GM12891 (cell line): Measurements from ENCODE around the gene ANKRD44.

Source experiments
- POLR2A ChIP-seq: IDR thresholded peaks from 2 replicates; pipeline ENCODE4 v1.6.1; 2011; ENCODE audit warnings: low read depth, low read length, control low read depth
- POLR2AphosphoS5 ChIP-seq: IDR thresholded peaks from 2 replicates; pipeline ENCODE4 v1.6.1; 2011; ENCODE audit warnings: low read depth, low read length, control low read depth
- TAF1 ChIP-seq: IDR thresholded peaks from 2 replicates; pipeline ENCODE4 v1.6.1; 2011; ENCODE audit warnings: low read depth, low read length, control low read depth

DNA sequence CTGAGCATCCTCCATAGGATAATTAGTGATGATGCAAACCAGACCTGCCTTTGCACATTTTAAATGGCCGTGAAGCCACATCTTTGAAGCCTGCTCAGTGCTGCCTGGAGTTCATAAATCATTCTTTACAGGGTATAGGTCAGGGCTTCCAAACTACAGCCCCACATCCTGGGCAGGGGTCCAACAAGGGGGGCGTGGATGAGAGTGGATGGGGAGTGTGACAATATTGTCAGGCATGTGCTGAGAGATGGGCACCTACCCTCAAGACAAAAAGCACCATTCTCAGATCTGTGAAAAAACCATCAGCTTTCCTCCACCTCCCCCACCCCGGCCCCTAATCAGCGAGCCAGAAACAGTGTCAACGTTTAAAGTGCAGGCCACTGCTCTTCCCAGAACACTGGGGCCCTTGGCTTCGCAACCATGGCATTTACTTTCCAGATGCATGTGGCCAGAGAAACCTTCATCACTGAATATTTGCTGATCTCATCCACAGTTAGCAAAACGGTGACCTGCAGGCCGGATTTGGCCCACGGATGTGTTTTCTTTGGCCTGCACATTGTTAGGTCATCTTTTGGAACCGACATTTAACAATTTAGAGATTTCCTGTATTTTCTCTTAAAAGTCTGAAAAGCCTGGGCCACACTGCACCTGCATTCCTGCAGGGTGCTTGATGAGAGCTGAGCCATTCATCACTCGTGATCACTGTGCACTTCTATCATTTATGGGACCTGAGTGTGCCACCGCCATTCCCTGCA, 130.7 kb downstream of the ANKRD44 start:
- TF ChIP-seq POLR2AphosphoS5 (no peak), POLR2A (no peak), TAF1 (no peak)
